ENCODE data around the gene SLC7A6. TPM values are rescaled to one million over a fixed set of nuclear protein-coding genes. Genes with fewer than 3 reads are reported as not detected.

Gene SLC7A6
- 14.9 and 19.3 TPM in 2 replicates for total RNA-seq (2014; rRNA removed)
- polyA plus RNA-seq (2012) = 15.6 TPM

DNA sequence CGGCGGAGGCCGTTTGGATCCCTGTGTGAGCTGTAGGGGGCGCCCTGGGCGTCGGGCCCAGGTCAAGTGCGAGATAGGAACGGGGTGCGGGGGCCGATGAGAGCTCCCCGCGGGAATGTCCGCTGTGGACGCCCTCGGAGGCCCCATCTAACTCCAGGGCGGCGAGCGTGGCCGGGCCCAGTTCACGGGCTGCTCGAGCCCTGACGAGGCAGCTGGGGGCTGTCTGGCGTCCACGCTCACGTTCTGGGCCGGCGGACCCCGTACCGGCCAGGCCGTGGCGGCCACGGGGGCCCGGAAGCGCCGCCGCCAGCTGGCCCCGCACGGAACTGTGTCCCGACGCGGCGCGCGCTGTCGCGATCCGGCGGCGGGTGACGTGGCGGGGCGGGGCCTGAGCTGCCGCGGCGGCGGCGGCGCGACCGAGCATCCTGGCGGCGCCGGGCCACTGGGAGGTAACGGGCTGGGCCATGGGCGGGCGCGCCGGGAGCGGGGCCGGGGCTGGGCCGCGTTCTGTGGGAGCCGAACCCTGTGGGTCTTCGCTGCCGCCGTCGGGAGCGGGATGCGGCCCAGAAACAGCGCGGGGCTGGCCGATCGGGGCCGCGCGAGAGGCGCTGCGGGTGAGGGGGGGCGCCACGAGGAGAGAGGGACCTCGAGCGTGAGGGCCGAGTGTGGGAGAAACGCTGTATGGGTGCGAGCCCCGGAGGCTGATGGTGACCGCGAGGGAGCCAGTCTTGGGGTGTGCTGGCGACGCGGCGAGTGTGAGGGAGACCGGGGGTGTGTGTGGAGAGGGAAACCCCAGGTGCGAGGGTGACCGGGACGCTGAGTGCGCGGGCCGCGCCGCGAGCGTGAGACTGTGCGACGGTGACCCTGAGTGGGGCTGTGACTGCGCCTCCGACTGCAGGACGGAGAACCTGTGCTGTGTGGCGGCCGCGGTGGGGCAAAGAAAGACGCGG, at the start of gene SLC7A6:
SLC7A6 (plus strand) TSS at position 399 of the 950 bp plus-strand sequence. CDS start 10,201 bp downstream, outside the sequence.
- DNase-seq (ENCODE audit: low read depth) = peak; percentile 76

DNA sequence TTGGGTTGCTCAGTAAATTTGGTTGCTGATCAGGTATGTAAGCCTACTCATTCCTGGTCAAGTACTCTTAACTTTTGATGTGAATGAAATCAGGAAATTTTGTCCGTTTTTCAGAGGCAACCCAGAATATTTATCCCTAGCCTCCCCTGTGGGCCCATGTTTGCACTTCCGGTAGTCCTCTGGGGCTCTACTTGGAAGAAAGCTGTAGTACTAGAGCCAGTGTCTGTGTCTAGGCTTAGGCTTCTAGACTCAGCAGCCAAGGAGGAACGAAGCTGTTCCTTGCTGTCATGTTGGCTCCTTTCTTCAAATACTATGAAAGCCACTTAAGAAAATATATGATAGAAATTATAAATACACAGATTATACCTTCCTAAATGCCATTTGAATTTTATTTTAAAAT, 49.6 kb upstream of the SLC7A6 start:
- DNase-seq (ENCODE audit: low read depth) = no peak

DNA sequence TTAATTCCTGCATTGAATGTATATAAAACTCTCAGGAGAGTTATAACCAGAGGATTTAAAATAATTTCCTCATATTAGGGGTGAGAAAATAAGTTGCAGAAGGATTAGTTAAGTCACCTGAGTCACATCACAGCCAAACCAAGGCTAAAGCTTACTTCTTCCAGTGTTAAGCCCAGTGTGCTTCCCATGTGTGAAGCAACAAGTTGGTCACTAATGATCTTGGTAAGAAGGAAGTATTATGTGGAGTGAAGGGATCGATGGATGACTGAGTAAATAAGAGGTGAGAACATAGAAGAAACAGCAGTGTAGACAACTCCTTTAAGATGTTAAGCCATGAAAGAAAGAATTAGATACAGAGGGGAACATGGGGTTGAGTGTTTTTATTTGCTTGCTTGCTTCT, 49.0 kb upstream of the SLC7A6 start:
- no peak for DNase-seq (ENCODE audit: low read depth)

DNA sequence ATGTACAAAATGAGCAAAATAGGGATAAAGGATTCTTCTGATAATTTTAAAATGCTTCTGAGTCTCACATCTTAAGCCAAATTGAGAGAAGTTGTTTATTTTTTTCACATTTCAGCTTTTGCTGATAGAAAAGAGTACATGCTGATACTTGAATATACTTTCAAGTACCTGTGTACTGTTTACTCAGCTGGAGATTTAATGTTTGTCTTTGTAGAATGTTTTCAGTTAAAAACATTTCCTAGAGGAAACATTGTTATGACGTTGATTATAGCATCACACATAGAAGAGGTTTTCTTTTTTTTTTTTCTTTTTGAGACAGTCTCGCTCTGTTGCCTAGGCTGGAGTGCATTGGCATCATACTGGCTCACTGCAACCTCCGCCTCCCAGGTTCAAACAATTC, 48.1 kb upstream of the SLC7A6 start:
- DNase-seq (ENCODE audit: low read depth) = no peak

DNA sequence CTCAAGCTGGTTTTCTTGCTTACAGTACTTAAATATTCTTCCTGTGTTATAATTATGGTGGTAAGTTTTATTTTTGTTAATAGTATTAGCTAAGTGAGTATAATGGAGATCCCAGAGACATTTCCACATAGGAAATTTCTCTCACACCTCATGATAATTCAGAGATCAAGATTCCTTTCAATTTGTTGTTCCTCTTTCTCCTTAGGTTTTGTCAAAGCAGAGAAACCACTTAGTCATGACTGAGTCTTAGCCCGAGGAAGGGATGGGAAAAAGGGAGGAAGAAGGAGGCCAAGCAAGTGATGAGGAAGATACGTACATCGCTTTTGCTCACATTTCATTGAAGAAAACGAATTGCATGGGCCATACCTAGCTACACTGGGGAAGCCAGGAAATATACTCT, 46.8 kb upstream of the SLC7A6 start:
- no peak for DNase-seq (ENCODE audit: low read depth)

DNA sequence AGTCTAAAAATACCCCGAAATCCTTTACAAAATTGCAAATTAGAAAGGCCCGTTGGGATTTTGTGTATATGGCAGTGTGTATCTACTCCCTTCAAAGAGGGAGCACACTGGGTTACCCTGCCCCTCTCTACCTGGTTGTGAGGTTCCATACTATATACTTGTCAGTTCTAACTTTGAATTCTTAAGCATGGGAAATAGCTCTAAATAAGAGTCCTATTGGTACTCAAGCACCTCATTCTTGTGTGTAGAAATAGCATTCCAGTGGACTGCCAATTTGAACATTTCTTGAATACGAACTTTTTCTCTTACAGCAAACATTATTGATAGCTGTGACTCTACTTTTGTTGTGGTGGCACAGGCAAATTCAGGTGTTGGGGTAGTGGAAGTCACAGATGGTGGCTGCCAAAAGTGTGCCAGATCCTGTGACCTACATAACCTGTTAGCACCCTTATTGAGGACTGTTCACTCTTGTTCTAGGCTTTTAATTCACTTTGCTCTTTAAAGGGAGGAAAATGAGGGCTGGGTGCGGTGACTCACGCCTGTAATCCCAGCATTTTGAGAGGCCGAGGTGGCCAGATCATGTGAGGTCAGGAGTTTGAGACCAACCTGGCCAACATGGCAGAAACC, 44.5 kb upstream of the SLC7A6 start:
- no peak for DNase-seq (ENCODE audit: low read depth)

DNA sequence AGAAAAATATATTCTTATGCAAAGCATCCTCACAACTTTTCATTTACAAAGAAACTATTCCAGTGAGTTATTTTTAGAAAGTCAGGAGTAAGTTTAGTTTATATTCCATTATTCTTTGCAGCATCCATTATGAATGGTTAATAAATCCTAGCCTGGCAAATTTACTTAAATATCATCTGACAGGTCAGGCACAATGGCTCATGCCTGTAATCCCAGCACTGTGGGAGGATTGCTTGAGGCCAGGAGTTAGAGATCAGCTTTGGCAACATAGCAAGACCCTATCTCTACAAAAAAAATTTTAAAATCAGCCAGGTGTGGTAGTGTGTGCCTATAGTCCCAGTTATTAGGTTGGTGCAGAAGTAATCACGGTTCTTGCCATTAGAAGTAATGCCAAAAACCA, 41.3 kb upstream of the SLC7A6 start:
- DNase-seq (ENCODE audit: low read depth) = no peak

DNA sequence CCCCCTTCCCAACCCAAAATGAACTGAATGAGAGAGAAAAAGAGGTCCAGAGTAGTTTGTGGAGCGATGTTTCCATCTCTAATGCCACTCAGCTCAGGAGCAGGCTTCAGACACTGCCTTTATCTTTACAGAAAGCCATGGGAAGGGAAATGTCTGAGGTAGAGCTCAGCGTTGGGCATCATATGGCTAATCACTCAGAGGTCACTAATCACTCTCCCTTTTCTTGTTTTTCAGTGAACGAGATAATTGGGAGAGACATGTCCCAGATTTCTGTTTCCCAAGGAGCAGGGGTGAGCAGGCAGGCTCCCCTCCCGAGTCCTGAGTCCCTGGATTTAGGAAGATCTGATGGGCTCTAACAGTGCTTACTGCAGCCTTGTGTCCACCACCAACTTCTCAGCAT, 38.2 kb upstream of the SLC7A6 start:
- no peak for DNase-seq (ENCODE audit: low read depth)

DNA sequence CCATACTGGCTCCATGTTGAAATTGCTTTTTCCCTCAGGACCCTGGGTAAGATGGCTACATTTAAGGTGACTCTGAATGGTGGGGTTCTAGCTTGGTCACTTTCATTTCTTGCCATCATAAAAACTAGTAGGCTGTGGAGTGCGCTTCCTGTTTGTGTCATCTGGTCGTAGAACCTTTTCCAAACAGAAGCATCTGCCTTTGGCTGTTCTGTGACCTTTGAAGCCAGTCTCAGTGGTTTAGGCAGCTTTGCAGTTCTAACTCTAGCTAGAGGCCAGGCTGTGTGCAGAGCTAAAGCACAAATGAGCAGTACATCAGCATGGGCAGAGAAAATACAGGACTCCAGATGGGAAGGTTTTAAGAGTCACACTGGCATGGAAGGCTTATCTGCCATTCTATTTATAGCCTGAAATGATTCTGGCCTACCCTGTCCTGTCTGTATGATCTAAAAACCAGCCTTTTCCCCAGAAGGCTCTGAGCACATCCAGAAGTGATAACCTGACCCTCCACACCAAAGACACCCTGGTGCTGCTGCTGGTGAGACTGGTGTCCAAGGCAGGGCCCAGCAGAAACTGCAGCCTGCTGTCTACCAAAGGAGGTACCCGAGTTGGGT, 37.0 kb upstream of the SLC7A6 start:
- DNase-seq (ENCODE audit: low read depth) = peak; percentile 37

DNA sequence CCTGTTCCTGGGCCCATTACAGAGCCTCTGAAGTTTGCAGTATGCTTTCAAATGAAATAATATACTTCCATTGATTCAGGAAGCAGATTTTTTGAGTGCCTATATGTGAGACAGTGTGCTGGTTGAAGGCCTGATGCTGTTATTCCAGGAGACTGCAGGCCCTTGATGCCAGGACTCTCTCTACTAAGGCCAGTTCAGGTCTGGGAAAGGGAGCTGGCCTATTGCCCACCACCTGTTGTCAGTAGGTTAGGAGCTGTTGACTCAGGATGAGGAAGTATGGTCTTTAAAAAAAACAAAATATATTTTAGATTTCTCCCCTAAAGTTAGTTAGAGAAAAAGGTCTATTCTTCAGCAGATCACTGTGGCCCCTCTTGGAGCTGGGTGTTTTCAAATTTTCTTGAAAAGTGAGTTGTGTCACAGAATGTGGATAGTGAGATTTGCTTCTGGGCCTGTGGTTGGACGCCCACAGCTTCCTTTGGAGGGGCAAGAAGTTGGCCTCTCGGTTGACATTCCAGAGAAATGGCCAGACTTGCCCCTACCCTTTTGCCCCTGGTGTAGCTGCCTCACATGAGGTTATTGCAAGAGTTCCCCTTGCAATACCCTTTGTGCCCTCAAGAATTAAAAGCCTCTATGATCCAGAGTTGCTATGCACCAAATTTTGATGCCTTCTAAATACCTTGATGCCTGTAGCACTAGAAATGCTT, 36.3 kb upstream of the SLC7A6 start:
- DNase-seq (ENCODE audit: low read depth) = peak; percentile 88

DNA sequence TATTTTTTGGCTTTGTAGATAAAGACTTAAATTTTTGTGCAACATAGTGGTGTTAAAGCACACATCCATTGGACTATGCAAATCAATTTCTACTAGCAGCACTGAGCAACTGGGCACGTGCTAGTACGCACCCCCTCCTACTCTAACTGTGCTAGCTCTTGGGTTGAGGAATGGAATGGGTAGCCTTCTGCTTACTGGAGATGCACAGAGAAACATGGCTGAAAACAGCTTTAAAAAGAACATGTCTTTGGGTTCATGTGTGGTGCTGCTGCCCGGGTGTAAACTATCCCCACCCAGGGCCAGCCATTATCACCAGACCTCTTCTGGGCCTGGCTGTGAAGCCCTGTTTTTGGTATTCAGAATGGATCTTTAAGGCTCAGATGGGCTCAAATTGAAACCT, 35.7 kb upstream of the SLC7A6 start:
- no peak for DNase-seq (ENCODE audit: low read depth)

DNA sequence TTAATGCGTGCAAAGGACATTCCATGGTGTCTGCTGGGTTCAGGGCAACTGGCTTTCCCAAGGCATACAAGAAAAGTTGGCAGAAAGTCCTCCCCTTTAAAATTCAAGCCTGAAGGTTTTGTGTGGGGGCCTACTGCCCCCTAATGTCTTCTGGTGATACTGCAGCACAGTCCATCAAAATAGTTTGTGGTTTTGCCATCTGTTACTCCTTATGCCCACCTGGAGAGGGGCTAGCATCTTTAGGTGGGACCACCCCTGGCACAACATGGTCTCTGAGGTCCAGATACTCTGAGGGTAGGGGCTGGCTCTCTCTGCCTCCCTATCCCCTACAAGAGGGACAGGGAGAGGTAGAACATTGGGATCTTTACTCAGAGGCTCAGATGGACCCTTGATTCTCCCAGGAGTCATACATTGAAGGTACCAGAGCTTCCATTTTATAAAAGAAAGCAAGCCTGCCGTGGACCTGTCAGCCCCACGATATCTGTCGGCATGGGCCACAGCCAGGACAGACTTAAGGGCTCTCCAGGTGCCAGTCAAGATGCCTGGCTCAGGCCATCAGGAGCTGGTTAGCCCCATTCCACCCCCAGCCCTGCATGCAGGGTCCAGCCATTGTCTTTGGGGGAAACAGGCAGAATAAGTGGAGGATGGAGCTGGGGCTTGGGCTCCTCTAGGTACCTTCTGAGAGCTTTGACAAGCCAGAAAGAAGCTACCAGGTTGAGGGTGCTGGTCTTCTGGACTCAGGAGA, 34.7 kb upstream of the SLC7A6 start:
- DNase-seq (ENCODE audit: low read depth) = peak; percentile 71

DNA sequence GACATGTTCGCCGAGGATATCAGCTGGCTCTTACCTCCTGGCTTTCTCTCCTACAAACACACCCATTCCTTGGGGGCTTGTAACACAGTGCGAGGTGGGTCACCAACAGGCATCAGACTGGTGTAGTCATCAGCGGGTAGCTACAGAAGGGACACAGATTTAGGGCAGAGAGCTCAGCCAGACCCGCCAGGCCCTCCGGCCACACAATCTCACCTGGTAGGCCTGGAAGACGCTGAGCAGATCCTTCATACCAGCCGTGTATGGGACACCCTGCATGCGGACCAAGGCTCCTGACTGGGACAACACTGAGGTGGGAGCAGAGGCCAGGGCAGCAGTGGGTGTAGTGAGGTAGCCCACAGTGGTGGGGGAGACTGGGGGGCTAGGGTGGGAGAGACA, 34.2 kb upstream of the SLC7A6 start:
- no peak for DNase-seq (ENCODE audit: low read depth)

DNA sequence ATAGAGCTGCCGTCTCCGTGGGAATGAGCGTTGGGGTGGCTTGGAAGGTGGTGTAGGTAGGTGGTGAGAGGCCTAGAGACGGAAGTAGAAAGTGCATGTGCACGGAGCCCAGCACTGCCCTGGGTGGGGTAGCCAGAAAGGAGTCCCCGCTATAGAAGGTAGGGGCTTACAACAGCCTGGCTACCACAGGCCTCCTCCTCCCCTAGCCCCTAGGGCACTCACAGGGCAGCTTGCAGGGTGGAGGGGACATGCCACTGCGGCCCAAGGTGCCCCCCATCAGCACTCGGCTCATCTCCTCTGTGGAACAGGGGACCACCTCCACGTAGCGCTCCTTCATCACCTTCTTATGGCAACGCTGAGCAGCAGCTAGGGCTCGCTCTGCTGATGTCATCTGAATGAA, 33.4 kb upstream of the SLC7A6 start:
- DNase-seq (ENCODE audit: low read depth) = no peak

DNA sequence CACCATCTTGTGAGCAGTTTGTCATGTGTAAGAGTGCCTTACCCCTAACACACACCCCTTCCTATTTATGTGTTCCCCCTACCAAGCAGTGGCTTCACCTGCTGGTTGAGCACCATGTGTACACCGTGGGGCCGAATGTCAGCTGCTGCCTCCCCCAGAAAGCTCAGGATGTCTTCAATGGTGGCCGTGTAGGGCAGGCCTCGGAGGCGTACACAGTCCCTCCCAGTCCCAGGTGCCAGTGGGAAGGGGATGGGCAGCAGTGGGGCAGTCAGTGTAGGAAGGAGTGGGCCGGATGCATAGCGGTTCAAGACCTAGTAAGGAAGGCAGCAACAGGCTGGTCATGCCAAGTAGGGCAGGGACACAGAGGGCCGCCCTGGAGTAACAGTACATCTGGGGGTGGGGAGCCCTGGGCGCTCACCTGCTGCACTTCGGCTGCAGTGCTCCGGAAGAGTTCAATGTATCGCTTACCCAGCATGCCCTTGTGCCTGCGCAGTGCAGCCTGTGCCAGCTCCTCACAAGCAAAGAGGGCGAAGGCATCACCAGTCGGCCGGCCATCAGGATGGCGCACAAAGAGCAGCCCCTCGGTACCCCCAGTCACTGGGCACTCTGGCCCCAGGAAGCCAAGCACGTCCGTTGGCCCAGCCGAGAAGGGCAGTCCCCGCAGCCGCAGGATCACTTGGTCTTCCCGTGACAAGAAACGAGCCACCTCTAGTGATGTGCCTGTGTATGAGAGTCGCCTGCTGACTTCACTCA, 32.8 kb upstream of the SLC7A6 start:
- DNase-seq (ENCODE audit: low read depth) = no peak

DNA sequence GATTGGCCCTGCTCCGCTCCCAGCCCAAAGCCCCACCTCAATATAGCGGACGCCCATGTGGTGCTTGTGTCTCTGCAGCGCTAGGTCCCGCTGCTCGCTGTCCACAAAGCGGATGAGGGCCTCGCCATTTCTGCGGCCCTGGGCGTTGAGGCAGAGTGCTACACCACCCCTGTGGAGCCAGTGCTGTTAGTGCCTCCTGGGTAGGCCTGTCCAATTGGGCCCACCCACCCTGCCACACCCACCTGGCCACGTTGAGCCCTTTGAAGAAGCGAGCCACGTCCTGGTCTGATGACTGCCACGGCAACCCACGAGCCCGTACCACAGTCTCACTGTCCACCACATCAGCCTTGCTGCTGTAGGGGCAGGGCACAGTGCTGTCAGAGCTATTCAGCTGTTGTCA, 32.0 kb upstream of the SLC7A6 start:
- DNase-seq (ENCODE audit: low read depth) = no peak

DNA sequence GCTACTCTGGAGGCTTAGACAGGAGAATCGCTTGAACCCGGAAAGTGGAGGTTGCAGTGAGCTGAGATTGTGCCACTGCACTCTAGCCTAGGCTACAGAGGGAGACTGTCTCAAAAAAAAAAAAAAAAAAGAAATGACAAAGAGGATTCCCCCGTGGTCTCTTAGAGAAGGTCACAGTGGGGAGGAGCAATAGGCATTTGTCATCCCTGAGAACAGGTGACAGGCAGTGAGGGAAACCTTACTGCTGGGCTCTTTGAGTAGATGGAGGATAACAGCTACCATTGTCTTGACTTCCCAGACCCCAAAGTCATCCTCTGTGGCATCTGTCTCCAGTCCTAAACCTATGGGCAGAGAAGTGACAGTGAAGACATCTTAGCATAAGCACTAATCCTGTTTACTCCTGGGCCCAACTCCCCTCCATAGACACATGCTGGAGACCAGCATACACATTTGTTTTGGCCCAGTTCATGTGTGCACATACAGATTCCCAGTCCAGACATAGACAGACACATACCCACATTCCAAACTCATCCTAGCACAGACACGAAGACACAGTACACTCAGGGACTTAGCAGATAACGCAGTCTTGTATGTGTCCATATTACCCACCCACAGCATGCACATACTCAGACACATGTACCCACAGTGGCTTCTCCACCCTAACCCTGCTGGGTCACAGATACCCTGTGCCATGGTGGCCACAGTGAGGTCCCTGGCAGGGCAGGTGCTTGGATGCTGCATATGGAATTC, 31.1 kb upstream of the SLC7A6 start:
- DNase-seq (ENCODE audit: low read depth) = no peak

DNA sequence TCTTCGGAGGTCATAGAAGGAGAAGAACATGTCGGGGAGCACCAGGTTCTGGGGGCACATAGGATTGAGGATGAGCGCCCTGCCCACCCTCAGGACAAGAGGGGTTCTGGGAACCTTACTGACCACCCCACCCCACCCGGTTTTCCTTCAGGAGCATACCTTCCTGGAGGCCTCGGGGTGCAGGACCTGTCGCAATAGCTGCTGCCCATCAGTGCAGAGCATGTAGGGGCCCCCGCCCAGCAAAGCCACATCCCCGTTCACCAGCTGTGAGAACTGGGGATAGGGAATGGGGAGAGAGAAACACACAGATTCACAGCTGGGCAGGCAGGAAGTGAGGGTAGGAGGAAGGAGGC, 30.5 kb upstream of the SLC7A6 start:
- no peak for DNase-seq (ENCODE audit: low read depth)

DNA sequence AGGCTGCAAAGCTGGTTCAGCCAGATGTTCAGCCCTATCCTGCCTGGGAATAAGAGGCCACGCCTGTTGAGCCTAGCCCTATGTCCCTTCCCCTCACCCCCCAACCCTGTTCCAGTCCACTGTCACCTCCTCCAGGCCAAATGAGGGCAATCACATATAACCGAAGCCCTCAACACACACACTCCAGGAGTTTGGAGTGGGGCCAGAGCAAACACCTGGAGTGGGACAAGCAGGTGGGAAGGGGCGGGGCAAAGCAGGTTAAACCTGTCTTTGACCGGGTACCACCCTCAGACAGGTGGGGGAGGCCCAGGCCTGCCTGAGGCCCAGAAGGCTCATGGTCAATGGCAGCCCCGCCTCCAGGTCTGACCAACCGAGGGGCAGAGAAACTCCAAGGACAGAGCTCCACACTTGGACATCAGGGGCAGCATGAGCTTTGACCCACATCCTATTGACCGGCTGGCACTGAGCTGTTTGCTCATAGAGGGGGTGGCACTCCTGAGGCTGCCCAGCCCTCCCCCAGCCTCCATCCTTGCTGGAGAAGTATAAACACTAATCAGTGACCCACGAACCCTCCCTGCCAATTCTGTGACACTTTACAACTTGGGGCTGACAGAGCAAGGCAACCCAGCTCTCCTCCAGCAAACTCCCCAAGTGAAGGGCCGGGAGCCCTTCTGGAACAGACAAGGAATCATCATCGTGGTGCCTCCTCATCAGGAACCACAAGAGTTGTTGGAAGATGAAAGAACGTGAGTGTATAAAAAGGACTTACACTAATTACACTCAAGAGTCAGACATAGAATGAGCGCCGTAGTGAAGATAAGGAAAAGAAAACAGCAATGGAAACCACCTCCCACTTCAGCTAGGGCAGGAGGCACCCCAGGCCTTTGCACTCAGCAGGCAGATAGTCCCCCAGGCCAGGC, 29.9 kb upstream of the SLC7A6 start:
- no peak for DNase-seq (ENCODE audit: low read depth)

Data from LHCN-M2 (cell line).